GM18861 (cell line): ENCODE measurements around the gene HSFX3.
"Not testable (repeated sequence)": the region's sequence is repeated elsewhere in the genome, so short reads cannot be mapped to it uniquely, and the experiment has no call there.

Experiments
- ATAC-seq: cut with Tn5 transposase; IDR thresholded peaks from one replicate; pipeline ENCODE4 v1.9.1; 2021; ENCODE audit not compliant: unreplicated experiment

The HSFX3 gene

GRCh38 chrX:149518236-149518635, 31.5 kb downstream of the HSFX3 start:
- no peak for ATAC-seq

GRCh38 chrX:149517308-149517707, 32.4 kb downstream of the HSFX3 start:
- ATAC-seq = no peak

- ATAC-seq = no peak
Observed at GRCh38 chrX:149516604-149517003, 33.1 kb downstream of the HSFX3 start.

GRCh38 chrX:149515954-149516602, 33.6 kb downstream of the HSFX3 start:
- ATAC-seq = no peak

GRCh38 chrX:149513825-149514428, 35.8 kb downstream of the HSFX3 start:
- no peak for ATAC-seq

- ATAC-seq = peak; percentile 89
Observed at GRCh38 chrX:149512225-149512885, 37.4 kb downstream of the HSFX3 start.

- ATAC-seq = no peak
Observed at GRCh38 chrX:149511081-149511480, 38.6 kb downstream of the HSFX3 start.

- no peak for ATAC-seq
Observed at GRCh38 chrX:149510386-149510785, 39.3 kb downstream of the HSFX3 start.

GRCh38 chrX:149508467-149508866, 41.3 kb downstream of the HSFX3 start:
- no peak for ATAC-seq

- ATAC-seq = no peak
Observed at GRCh38 chrX:149506349-149506748, 43.4 kb downstream of the HSFX3 start.

GRCh38 chrX:149505671-149506070, 44.1 kb downstream of the HSFX3 start:
- no peak for ATAC-seq

- ATAC-seq = peak; percentile 80
Observed at GRCh38 chrX:149504915-149505651, 44.6 kb downstream of the HSFX3 start, which contains the start of gene IDS. TSS of gene IDS (minus strand) at chrX:149505306. CDS start at chrX:149505137, 169 bp downstream.

- ATAC-seq = peak; percentile 40
Observed at GRCh38 chrX:149504226-149504914, 45.4 kb downstream of the HSFX3 start.

- peak; percentile 76 for ATAC-seq
Observed at GRCh38 chrX:149503446-149503845, 46.3 kb downstream of the HSFX3 start.

- ATAC-seq = not testable (repeated sequence)
Observed at GRCh38 chrX:149502923-149503322, 46.8 kb downstream of the HSFX3 start.

GRCh38 chrX:149499766-149500165, 50.0 kb downstream of the HSFX3 start:
- no peak for ATAC-seq

- no peak for ATAC-seq
Observed at GRCh38 chrX:149498767-149499166, 51.0 kb downstream of the HSFX3 start.
